AG09319 (cell line): ENCODE results near the gene LYPLAL1.

Experiments used
- DNase-seq: peaks from one replicate; pipeline ENCODE4 v3.0.0-alpha.2; 2010; ENCODE audit warnings: low read depth; ENCODE audit errors: extremely low read depth
- TF ChIP-seq, protein P1 (sequence below): IDR thresholded peaks from 2 replicates; pipeline ENCODE4 v1.5.1; 2011; ENCODE audit warnings: low read depth, mild to moderate bottlenecking, inconsistent platforms, low read length, moderate library complexity

LYPLAL1 gene

DNA sequence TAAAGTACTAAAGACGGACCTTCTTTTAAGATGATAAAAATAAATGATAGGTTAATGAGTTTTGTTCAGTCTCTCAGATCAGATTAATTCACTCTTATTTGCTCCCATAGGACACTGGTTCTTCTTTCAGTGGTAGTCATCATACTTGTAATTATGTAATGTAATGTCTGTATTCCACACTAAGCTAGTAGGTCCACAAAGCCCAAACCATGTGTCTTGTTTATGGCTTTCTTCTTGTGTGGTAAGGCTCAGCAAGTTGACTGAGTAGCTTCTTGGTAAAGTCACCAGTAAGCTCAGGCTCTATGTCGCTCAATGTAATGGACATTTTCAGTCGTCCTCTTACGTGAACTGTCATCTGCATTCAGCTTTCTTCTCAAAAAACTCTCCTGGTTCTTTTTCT, 2.5 kb downstream of the LYPLAL1 start:
- no peak for DNase-seq
- TF ChIP-seq, protein P1, sequence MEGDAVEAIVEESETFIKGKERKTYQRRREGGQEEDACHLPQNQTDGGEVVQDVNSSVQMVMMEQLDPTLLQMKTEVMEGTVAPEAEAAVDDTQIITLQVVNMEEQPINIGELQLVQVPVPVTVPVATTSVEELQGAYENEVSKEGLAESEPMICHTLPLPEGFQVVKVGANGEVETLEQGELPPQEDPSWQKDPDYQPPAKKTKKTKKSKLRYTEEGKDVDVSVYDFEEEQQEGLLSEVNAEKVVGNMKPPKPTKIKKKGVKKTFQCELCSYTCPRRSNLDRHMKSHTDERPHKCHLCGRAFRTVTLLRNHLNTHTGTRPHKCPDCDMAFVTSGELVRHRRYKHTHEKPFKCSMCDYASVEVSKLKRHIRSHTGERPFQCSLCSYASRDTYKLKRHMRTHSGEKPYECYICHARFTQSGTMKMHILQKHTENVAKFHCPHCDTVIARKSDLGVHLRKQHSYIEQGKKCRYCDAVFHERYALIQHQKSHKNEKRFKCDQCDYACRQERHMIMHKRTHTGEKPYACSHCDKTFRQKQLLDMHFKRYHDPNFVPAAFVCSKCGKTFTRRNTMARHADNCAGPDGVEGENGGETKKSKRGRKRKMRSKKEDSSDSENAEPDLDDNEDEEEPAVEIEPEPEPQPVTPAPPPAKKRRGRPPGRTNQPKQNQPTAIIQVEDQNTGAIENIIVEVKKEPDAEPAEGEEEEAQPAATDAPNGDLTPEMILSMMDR: no peak

DNA sequence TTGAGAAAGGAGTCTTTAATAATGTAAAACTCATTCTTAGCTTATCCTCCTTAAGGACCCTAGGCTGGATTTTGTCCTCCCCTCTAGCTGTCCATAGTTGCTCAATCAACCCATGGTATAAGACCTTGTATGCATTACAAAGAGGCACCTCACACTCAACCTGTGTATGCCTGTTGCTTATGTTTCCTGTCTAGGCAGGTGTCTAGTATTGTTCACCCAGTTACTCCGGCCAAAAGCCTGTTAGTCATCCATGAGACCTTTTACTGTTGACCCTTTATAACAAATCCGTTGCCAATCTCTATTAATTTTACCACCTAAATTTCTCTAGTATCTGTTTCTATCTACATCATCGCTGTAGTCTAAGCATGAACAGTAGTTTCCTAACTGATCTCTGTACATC, 3.7 kb downstream of the LYPLAL1 start:
- TF ChIP-seq, protein P1: no peak
- no peak for DNase-seq

DNA sequence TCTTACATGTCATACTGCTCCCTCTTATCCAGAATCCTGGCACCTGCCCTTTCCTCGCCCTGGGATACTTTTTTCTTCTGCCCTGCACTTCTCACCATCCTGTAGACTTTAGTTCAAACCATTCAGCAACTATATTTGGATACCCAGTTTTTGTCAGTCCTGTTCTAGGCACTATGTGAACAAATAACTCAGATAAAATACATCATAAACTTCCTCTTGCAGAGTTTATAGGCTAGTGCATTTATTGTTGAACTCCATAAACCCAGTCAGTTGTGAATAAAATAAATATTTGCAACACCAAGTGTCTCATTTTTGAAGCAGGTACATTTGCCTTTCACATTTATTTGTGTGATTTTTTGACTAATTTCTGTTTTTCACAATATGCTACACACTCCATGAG, 4.3 kb downstream of the LYPLAL1 start:
- DNase-seq: no peak
- TF ChIP-seq, protein P1: no peak

DNA sequence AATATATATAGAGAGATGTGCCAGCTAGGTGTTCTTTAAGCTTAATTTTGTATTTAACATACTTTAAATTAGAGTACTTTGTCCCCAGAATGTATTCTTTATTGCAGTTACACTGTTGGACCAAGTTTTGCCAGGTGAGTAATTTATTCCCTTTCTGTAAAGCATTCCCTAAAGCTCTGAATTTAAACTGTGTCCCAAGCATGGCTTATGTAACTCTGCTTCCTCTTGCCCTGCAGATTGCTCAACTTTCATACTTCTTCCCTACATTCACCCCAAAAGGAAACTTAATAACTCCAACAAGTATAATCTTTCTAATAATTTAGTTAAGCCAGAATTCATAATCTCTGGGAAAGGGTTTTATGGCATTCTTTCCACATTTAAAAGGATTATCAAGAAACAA, 5.6 kb downstream of the LYPLAL1 start:
- TF ChIP-seq, protein P1: no peak
- DNase-seq: no peak

DNA sequence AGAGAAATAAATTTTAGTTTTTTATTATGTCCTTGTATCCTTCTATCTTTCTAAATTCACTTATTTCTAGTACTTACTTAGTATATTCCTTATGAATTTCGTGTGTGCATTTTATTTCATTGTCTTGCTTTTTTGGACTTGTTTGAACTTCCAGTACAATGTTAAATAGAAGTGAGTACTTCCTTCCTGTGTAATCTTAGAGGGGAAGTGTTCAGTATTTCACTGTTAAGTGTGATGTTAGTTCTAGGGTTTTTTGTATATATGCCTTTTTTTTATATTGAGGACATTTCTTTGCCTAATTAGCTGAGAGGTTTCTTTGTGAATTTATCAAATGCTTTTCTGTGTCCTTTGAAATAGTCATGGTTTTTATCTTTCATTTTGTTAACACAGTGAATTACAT, 10.7 kb downstream of the LYPLAL1 start:
- no peak for DNase-seq
- TF ChIP-seq, protein P1: no peak

DNA sequence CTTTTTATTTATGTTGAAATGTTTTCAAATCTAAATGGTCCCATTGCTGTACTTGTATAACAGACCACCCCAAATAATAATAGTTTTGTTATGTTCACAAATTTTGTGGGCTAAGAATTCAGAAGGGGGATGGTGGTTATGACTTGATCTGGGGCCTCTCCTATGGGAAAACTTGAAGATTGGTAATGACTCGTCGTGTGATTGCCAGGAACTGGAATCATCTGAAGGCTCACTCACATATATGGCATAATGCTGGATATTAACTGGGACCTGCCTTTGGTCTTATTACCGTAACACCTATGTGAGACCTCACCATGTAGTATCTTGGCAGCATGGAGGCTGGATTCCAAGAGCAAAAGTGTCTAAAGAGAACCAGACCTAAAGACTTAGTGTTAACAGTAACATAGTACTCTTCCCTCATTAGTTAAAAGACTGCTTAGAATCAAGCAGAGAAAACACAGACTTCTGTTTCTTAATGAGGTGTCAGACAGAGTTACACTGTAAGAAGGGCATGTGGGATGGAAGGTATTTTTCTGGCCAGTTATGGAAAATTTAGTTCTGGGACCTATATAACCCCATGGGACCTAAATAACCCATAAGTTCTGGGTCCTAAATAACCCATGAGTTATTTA, 11.9 kb downstream of the LYPLAL1 start:
- TF ChIP-seq, protein P1: no peak
- no peak for DNase-seq

DNA sequence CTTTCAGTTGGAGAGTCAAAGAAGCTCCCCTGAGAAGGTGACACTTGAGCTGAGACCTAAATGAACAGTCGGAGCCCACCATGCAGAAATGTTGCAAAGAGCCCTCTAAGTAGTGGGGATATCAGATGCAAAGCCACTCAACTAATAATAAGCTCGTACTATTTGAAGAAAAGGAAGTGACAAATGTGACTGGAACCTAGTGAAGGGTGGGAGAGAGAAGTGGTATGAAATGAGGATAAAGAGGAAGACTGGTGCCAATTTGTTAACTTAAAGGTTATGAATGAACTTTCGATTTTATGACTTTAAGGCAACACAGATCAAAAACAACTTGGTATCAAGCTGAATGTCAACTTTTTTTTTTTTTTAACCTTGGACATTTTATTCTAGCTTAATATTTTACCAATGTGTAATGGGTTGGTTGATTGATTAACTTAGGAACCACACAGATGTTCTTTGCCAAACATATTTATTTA, 14.7 kb downstream of the LYPLAL1 start:
- no peak for DNase-seq
- TF ChIP-seq, protein P1: no peak
